DOHH2 (cell line): ENCODE measurements around the gene MRTFB.

Experiments used
- H3F3A ChIP-seq: fragments of 200-600 bp; sonication (generic), shearing (Covaris generic); 2 replicates; pipeline ENCODE4 v1.6.0; 2016; ENCODE audit warnings: antibody characterized with exemption, mild to moderate bottlenecking; ENCODE audit not compliant: control insufficient read depth, insufficient read depth
- H3K27ac ChIP-seq: fragments of 200-600 bp; sonication (generic); 2 replicates; pipeline ENCODE4 v1.5.1; 2014; ENCODE audit warnings: low read depth, mild to moderate bottlenecking, low read length, moderate library complexity
- H3K27me3 ChIP-seq: fragments of 200-600 bp; sonication (generic); 2 replicates; pipeline ENCODE4 v1.6.1; 2014; ENCODE audit warnings: mild to moderate bottlenecking, low read length, mixed read lengths; ENCODE audit not compliant: control insufficient read depth
- H3K36me3 ChIP-seq: fragments of 200-600 bp; sonication (generic); 2 replicates; pipeline ENCODE4 v1.6.1; 2014; ENCODE audit warnings: mild to moderate bottlenecking, low read length, moderate library complexity, mixed read lengths; ENCODE audit not compliant: control insufficient read depth
- H3K4me1 ChIP-seq: fragments of 200-600 bp; sonication (generic); 2 replicates; pipeline ENCODE4 v1.6.1; 2014; ENCODE audit warnings: mild to moderate bottlenecking, low read length, mixed read lengths; ENCODE audit not compliant: control insufficient read depth
- H3K4me2 ChIP-seq: fragments of 200-600 bp; sonication (generic); 2 replicates; pipeline ENCODE4 v1.6.0; 2014; ENCODE audit warnings: mild to moderate bottlenecking, low read length, moderate library complexity
- H3K4me3 ChIP-seq: fragments of 200-600 bp; sonication (generic); 2 replicates; pipeline ENCODE4 v1.5.1; 2014; ENCODE audit warnings: mild to moderate bottlenecking, low read length, mixed read lengths
- H3K79me2 ChIP-seq: fragments of 200-600 bp; sonication (generic); 2 replicates; pipeline ENCODE4 v1.6.1; 2014; ENCODE audit warnings: mild to moderate bottlenecking, low read length, mixed read lengths; ENCODE audit not compliant: control insufficient read depth
- H3K9me2 ChIP-seq: fragments of 200-600 bp; sonication (generic); replicated peaks from 2 replicates; pipeline ENCODE4 v1.6.1; 2014; ENCODE audit warnings: mild to moderate bottlenecking, low read length, mixed read lengths; ENCODE audit not compliant: control insufficient read depth
- H3K9me3 ChIP-seq: fragments of 200-600 bp; sonication (generic); 2 replicates; pipeline ENCODE4 v1.6.1; 2014; ENCODE audit warnings: antibody characterized with exemption, low read length, mixed read lengths; ENCODE audit not compliant: control insufficient read depth, insufficient read depth
- H4K20me1 ChIP-seq: fragments of 200-600 bp; sonication (generic); 2 replicates; pipeline ENCODE4 v1.6.0; 2014; ENCODE audit warnings: low read depth, mild to moderate bottlenecking, antibody characterized with exemption, low read length, moderate library complexity; ENCODE audit not compliant: control insufficient read depth, insufficient read depth
- CTCF ChIP-seq: fragments of 200-600 bp; sonication (generic); IDR thresholded peaks from one replicate; pipeline ENCODE4 v1.5.1; 2014; ENCODE audit warnings: antibody characterized with exemption, mild to moderate bottlenecking, low read depth, low read length; ENCODE audit not compliant: poor library complexity, severe bottlenecking
- EZH2phosphoT487 ChIP-seq: fragments of 200-600 bp; sonication (generic); IDR thresholded peaks from 2 replicates; pipeline ENCODE4 v1.6.1; 2017; ENCODE audit warnings: borderline replicate concordance, mild to moderate bottlenecking, antibody characterized with exemption, low read length, moderate library complexity, mixed read lengths

MRTFB gene

DNA sequence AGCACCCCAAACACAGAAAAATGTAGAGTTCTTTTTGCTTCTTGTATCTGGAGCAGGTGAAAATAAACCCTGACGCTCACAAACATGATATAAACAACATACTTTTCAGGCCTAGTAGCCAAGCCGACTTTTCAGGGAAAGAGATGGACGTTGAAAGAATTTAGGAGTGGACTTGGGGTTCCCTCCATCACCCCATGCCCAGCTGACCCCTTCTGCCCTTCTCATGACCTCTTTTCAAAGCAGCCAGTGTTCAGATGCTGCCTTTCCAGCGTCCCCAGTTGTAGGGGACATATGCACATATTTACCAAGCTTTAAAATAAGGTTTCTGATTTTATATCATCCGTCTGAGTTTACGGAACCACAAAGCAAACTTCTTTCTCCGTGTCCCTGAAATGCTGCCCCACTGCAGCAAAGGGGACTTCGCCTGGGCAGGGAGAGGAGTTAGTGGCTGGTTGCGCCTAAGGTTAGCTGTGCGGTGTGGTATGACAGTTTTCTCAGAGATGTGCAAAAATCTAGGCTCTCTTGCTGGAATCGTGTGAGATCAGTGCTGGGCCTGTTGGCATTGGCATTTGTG lies 235.5 kb downstream of the MRTFB start:
- Histone ChIP-seq H3K9me2 (no peaks in the 10 kb centered on the region), H3K4me1 (peaks cover 61% of the 10 kb centered on the region), H3K27me3 (peaks cover under 1% of the 10 kb centered on the region), H4K20me1 (no peaks in the 10 kb centered on the region; the same call in 1 of the 2 replicates), H3K79me2 (peaks cover 76% of the 10 kb centered on the region), H3K27ac (no peak overlapping the region), H3F3A (0 out of 2 replicates have a peak, but pooled peaks cover 2% of the 10 kb centered on the region), H3K9me3 (no peaks in the 10 kb centered on the region), H3K4me3 (no peak overlapping the region), H3K36me3 (no peaks in the 10 kb centered on the region; the same call in 1 of the 2 replicates), H3K4me2 (no peak overlapping the region)
- TF ChIP-seq EZH2phosphoT487 (no peak), CTCF (no peak)

- peaks cover 59% of the 10 kb centered on the region for H3K4me1 ChIP-seq
- no peaks in the 10 kb centered on the region; the same call in 1 of the 2 replicates for H3K27me3 ChIP-seq
- peaks cover 76% of the 10 kb centered on the region for H3K79me2 ChIP-seq
- no peak overlapping the region for H3K4me3 ChIP-seq
- H3K9me3 ChIP-seq, result no peaks in the 10 kb centered on the region
- H3F3A ChIP-seq, result 0 out of 2 replicates have a peak, but pooled peaks cover 2% of the 10 kb centered on the region
- no peak overlapping the region for H3K27ac ChIP-seq
- no peaks in the 10 kb centered on the region; the same call in 1 of the 2 replicates for H4K20me1 ChIP-seq
- no peaks in the 10 kb centered on the region for H3K9me2 ChIP-seq
- TF ChIP-seq CTCF (no peak), EZH2phosphoT487 (no peak)
- H3K4me2 ChIP-seq, result no peak overlapping the region
- no peaks in the 10 kb centered on the region; the same call in 1 of the 2 replicates for H3K36me3 ChIP-seq
Measured at GRCh38 chr16:14307059-14307526, 236.0 kb downstream of the MRTFB start.

DNA sequence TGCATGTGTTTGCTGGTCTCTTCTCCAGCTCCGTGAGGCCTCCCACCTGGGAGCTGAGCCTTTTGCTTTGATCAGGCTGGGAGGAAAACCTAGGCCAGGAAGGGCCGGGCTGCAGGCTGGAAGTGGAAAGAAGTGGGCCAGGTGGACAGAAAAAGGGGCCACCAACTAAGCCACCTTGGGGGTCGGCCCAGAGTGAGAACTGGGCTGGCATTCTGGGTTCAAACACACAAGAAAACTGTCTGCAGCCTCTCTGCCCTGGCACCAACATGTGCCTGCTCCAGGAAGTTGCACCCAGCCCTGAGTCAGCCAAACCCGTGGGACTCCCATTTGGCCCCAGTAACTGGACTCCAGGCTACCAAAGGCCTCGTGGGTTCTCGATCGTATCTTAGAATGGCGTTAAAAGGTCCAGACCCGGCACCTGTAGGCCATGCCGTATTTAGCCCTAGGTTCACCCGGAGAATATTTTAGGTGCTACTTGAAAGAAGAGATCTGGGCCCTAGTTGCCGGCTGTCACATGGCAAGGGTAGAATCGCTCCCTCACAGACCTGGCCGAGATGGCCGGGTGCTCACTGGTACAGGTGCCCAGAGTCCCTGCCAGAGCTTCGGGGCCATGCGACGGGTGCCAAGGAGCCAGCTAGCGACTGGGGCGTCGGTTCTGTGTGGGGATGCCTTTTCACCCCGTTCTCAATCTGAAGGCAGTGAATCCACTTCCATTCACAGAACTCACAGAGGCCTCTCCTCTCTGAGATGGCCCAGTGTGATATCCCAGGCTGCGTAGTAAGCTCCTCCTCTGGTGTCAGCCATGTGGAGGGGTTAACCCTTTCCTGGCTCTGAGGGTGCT lies 236.6 kb downstream of the MRTFB start:
- TF ChIP-seq EZH2phosphoT487, result no peak
- no peak for TF ChIP-seq CTCF
- Histone ChIP-seq H3K4me1 (peaks cover 59% of the 10 kb centered on the region), H3K79me2 (peaks cover 76% of the 10 kb centered on the region), H3K4me2 (no peak overlapping the region), H3K9me3 (no peaks in the 10 kb centered on the region), H3K27me3 (no peaks in the 10 kb centered on the region; the same call in 1 of the 2 replicates), H3K27ac (no peak overlapping the region), H3K9me2 (no peaks in the 10 kb centered on the region), H3F3A (0 out of 2 replicates have a peak, but pooled peaks cover 2% of the 10 kb centered on the region), H3K4me3 (no peak overlapping the region), H3K36me3 (no peaks in the 10 kb centered on the region), H4K20me1 (no peaks in the 10 kb centered on the region; the same call in 1 of the 2 replicates)
